ENCODE data around the gene TMEM248.

Gene TMEM248

GRCh38 chr7:66948480-66949109, 27.6 kb downstream of the TMEM248 start:
- TF ChIP-seq, protein P1, sequence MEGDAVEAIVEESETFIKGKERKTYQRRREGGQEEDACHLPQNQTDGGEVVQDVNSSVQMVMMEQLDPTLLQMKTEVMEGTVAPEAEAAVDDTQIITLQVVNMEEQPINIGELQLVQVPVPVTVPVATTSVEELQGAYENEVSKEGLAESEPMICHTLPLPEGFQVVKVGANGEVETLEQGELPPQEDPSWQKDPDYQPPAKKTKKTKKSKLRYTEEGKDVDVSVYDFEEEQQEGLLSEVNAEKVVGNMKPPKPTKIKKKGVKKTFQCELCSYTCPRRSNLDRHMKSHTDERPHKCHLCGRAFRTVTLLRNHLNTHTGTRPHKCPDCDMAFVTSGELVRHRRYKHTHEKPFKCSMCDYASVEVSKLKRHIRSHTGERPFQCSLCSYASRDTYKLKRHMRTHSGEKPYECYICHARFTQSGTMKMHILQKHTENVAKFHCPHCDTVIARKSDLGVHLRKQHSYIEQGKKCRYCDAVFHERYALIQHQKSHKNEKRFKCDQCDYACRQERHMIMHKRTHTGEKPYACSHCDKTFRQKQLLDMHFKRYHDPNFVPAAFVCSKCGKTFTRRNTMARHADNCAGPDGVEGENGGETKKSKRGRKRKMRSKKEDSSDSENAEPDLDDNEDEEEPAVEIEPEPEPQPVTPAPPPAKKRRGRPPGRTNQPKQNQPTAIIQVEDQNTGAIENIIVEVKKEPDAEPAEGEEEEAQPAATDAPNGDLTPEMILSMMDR (IDR thresholded peaks at IDR 0.05), result no peak
- Histone ChIP-seq H3K4me2 (ENCODE audit: low read length) (no peak overlapping the region), H3K79me2 (no peaks in the 10 kb centered on the region), H3K36me3 (ENCODE audit: control insufficient read depth, insufficient read depth, low read length) (no peaks in the 10 kb centered on the region), H3K9me3 (ENCODE audit: control insufficient read depth, low read length) (no peaks in the 10 kb centered on the region), H3K4me3 (ENCODE audit: low read depth, low read length) (no peak overlapping the region), H3K27ac (no peak overlapping the region), H3K27me3 (ENCODE audit: control insufficient read depth, insufficient read depth, low read length) (no peaks in the 10 kb centered on the region), H2AFZ (no peak overlapping the region), H3K4me1 (no peaks in the 10 kb centered on the region), H3K9ac (no peak overlapping the region)

- H3K9ac ChIP-seq, result no peak overlapping the region
- H3K27ac ChIP-seq, result no peak overlapping the region
- H3K9me3 ChIP-seq (ENCODE audit: control insufficient read depth, low read length), result no peaks in the 10 kb centered on the region
- H3K4me3 ChIP-seq (ENCODE audit: low read depth, low read length), result no peak overlapping the region
- H3K27me3 ChIP-seq (ENCODE audit: control insufficient read depth, insufficient read depth, low read length), result no peaks in the 10 kb centered on the region
- H3K36me3 ChIP-seq (ENCODE audit: control insufficient read depth, insufficient read depth, low read length), result no peaks in the 10 kb centered on the region
- TF ChIP-seq, protein P1 (IDR thresholded peaks at IDR 0.05), result no peak
- no peak overlapping the region for H2AFZ ChIP-seq
- H3K4me1 ChIP-seq, result no peaks in the 10 kb centered on the region
- H3K4me2 ChIP-seq (ENCODE audit: low read length), result no peak overlapping the region
- no peaks in the 10 kb centered on the region for H3K79me2 ChIP-seq
Observed at GRCh38 chr7:66950311-66950710, 29.3 kb downstream of the TMEM248 start.

- Histone ChIP-seq H3K4me2 (ENCODE audit: low read length) (no peak overlapping the region), H2AFZ (no peak overlapping the region), H3K36me3 (ENCODE audit: control insufficient read depth, insufficient read depth, low read length) (no peaks in the 10 kb centered on the region), H3K9me3 (ENCODE audit: control insufficient read depth, low read length) (no peaks in the 10 kb centered on the region), H3K27ac (no peak overlapping the region), H3K4me3 (ENCODE audit: low read depth, low read length) (no peak overlapping the region), H3K9ac (no peak overlapping the region), H3K27me3 (ENCODE audit: control insufficient read depth, insufficient read depth, low read length) (no peaks in the 10 kb centered on the region), H3K4me1 (no peaks in the 10 kb centered on the region), H3K79me2 (no peaks in the 10 kb centered on the region)
- TF ChIP-seq, protein P1 (IDR thresholded peaks at IDR 0.05), result no peak
Observed at GRCh38 chr7:66950763-66951162, 29.7 kb downstream of the TMEM248 start.

- TF ChIP-seq, protein P1 (IDR thresholded peaks at IDR 0.05), result no peak
- H3K27me3 ChIP-seq (ENCODE audit: control insufficient read depth, insufficient read depth, low read length), result no peaks in the 10 kb centered on the region
- H3K9me3 ChIP-seq (ENCODE audit: control insufficient read depth, low read length), result no peaks in the 10 kb centered on the region
- H2AFZ ChIP-seq, result no peak overlapping the region
- H3K4me3 ChIP-seq (ENCODE audit: low read depth, low read length), result no peak overlapping the region
- H3K4me2 ChIP-seq (ENCODE audit: low read length), result no peak overlapping the region
- no peaks in the 10 kb centered on the region for H3K36me3 ChIP-seq (ENCODE audit: control insufficient read depth, insufficient read depth, low read length)
- H3K79me2 ChIP-seq, result no peaks in the 10 kb centered on the region
- H3K9ac ChIP-seq, result no peak overlapping the region
- no peak overlapping the region for H3K27ac ChIP-seq
- no peaks in the 10 kb centered on the region for H3K4me1 ChIP-seq
Observed at GRCh38 chr7:66952343-66953043, 31.5 kb downstream of the TMEM248 start.

GRCh38 chr7:66953044-66953427, 32.0 kb downstream of the TMEM248 start:
- Histone ChIP-seq H3K27ac (no peak overlapping the region), H2AFZ (no peak overlapping the region), H3K27me3 (ENCODE audit: control insufficient read depth, insufficient read depth, low read length) (no peaks in the 10 kb centered on the region), H3K9me3 (ENCODE audit: control insufficient read depth, low read length) (no peaks in the 10 kb centered on the region), H3K4me2 (ENCODE audit: low read length) (no peak overlapping the region), H3K4me3 (ENCODE audit: low read depth, low read length) (no peak overlapping the region), H3K79me2 (no peaks in the 10 kb centered on the region), H3K4me1 (no peaks in the 10 kb centered on the region), H3K36me3 (ENCODE audit: control insufficient read depth, insufficient read depth, low read length) (no peaks in the 10 kb centered on the region), H3K9ac (no peak overlapping the region)
- TF ChIP-seq, protein P1 (IDR thresholded peaks at IDR 0.05), result no peak
